Uterus (tissue), 4 donors: Measurements from ENCODE around the gene TCF3. TPM values are rescaled to one million over a fixed set of nuclear protein-coding genes. Genes with fewer than 3 reads are reported as not detected.
"Not testable (repeated sequence)": the region's sequence is repeated elsewhere in the genome, so short reads cannot be mapped to it uniquely, and the experiment has no call there.

Experiments
- DNase-seq, 2 donors: peaks; one replicate each; pipeline ENCODE4 v3.0.0-alpha.2; 2019 to 2020
- H3K27ac ChIP-seq, 2 donors: fragments of 200-600 bp; sonication (generic); 1 replicate in 1 of 2; 2 replicates in 1 of 2; pipeline ENCODE4 v1.5.1; 2016 to 2018
- H3K27me3 ChIP-seq, 2 donors: fragments of 200-600 bp; sonication (generic); one replicate each; pipeline ENCODE4 v1.5.1; 2018 to 2019; ENCODE audit warnings: control low read depth in 1 of 2
- H3K36me3 ChIP-seq, 2 donors: fragments of 200-600 bp; sonication (generic); one replicate each; pipeline ENCODE4 v1.5.1; 2019; ENCODE audit warnings: control low read depth in 1 of 2
- H3K4me1 ChIP-seq, 2 donors: fragments of 200-600 bp; sonication (generic); one replicate each; pipeline ENCODE4 v1.5.1; 2018 to 2019; ENCODE audit warnings: control low read depth in 1 of 2
- H3K4me3 ChIP-seq, 2 donors: fragments of 200-600 bp; sonication (generic); 1 replicate in 1 of 2; 2 replicates in 1 of 2; pipeline ENCODE4 v1.5.1; 2018 to 2019; ENCODE audit warnings: mild to moderate bottlenecking in 1 of 2
- H3K9me3 ChIP-seq, 2 donors: fragments of 200-600 bp; sonication (generic); one replicate each; pipeline ENCODE4 v1.5.1; 2019; ENCODE audit warnings: control low read depth in 1 of 2
- CTCF ChIP-seq, 4 experiments: fragments of 200-600 bp in 2 of 4; fragments of 450-650 bp in 2 of 4; sonication (generic) in 2 of 4; IDR thresholded peaks; one replicate each; pipeline ENCODE4 v1.5.1; 2016 to 2019; ENCODE audit warnings: antibody characterized with exemption in 4 of 4, mild to moderate bottlenecking in 2 of 4, moderate library complexity in 1 of 4
- POLR2A ChIP-seq, 2 donors: fragments of 450-650 bp; IDR thresholded peaks; one replicate each; pipeline ENCODE4 v1.6.1; 2016; ENCODE audit warnings: antibody characterized with exemption in 2 of 2, mild to moderate bottlenecking in 1 of 2, moderate library complexity in 1 of 2
- intact Hi-C: fragments of 100-400 bp; cut with DNase I; formaldehyde crosslinking; loops from one replicate; pipeline ENCODE4 v1.15.1; 2023; ENCODE audit warnings: low total_unique reads
- total RNA-seq, 4 donors: library from RNA; depleted of rRNA in 3 of 4; stranded (reverse); fragments of >200 nt in 3 of 4; gene quantifications; one replicate each; pipeline versions ENCODE4 v1.1.0 to v1.2.4, GENCODE V29; 2014 to 2023
- donor health status: DM: yes; HTN: yes; CAD: no.

TCF3 gene
- total RNA-seq, 4 donors from 2014 or later, result 15.6 to 132 (median 65.7) TPM

GRCh38 chr19:1668048-1668485 lies 15.7 kb upstream of the TCF3 start:
- DNase-seq, result no peak
- no peak overlapping the region for H3K4me3 ChIP-seq
- H3K36me3 ChIP-seq, result no peaks in the 10 kb centered on the region
- no peak overlapping the region for H3K27ac ChIP-seq
- intact Hi-C loops, result no loop called here
- H3K27me3 ChIP-seq, result peaks cover 18 to 41% of the 10 kb centered on the region in 2 donors
- H3K9me3 ChIP-seq, result no peaks in the 10 kb centered on the region
- TF ChIP-seq CTCF (IDR thresholded peaks at IDR 0.05) (no peak), POLR2A (IDR thresholded peaks at IDR 0.05) (no peak)
- peaks cover 0 to 14% of the 10 kb centered on the region in 2 donors for H3K4me1 ChIP-seq

- Histone ChIP-seq H3K4me3 (no peak overlapping the region), H3K9me3 (no peaks in the 10 kb centered on the region), H3K27ac (no peak overlapping the region), H3K27me3 (peaks cover 7 to 27% of the 10 kb centered on the region in 2 donors), H3K4me1 (peaks cover 0 to 6% of the 10 kb centered on the region in 2 donors), H3K36me3 (no peaks in the 10 kb centered on the region)
- TF ChIP-seq POLR2A (IDR thresholded peaks at IDR 0.05), result no peak
- TF ChIP-seq CTCF (IDR thresholded peaks at IDR 0.05), result no peak
- intact Hi-C loops, result no loop called here
- DNase-seq, result no peak
Observed at GRCh38 chr19:1665565-1666047, 13.2 kb upstream of the TCF3 start.

- intact Hi-C loops, result no loop called here
- H3K27me3 ChIP-seq, result peaks cover 6 to 14% of the 10 kb centered on the region in 2 donors
- TF ChIP-seq CTCF (IDR thresholded peaks at IDR 0.05) (no peak), POLR2A (IDR thresholded peaks at IDR 0.05) (no peak)
Observed at GRCh38 chr19:1663852-1664251, 11.4 kb upstream of the TCF3 start.

GRCh38 chr19:1663227-1663626 lies 10.8 kb upstream of the TCF3 start:
- H3K4me3 ChIP-seq, H3K27ac ChIP-seq, H3K4me1 ChIP-seq, H3K9me3 ChIP-seq, intact Hi-C loops, H3K27me3 ChIP-seq, H3K36me3 ChIP-seq, DNase-seq: not testable (repeated sequence)

More at GRCh38 chr19:1663852-1664251, 11.4 kb upstream of the TCF3 start:
- Histone ChIP-seq H3K4me3 (no peak overlapping the region), H3K9me3 (no peaks in the 10 kb centered on the region), H3K4me1 (peaks cover 0 to 5% of the 10 kb centered on the region in 2 donors), H3K36me3 (no peaks in the 10 kb centered on the region), H3K27ac (no peak overlapping the region)
- no peak for DNase-seq

- intact Hi-C loops, result no loop called here
Observed at GRCh38 chr19:1661995-1662394, 9.6 kb upstream of the TCF3 start.

More at GRCh38 chr19:1661995-1662394, 9.6 kb upstream of the TCF3 start:
- Histone ChIP-seq H3K4me1 (no peaks in the 10 kb centered on the region), H3K36me3 (no peaks in the 10 kb centered on the region), H3K27ac (no peak overlapping the region), H3K27me3 (no peaks in the 10 kb centered on the region), H3K4me3 (no peak overlapping the region), H3K9me3 (no peaks in the 10 kb centered on the region)
- no peak for DNase-seq
- no peak for TF ChIP-seq POLR2A (IDR thresholded peaks at IDR 0.05)
- TF ChIP-seq CTCF (IDR thresholded peaks at IDR 0.05), result no peak
